Kidney (tissue), 22 donors: ENCODE data around the gene OR4Q3. TPM values are rescaled to one million over a fixed set of nuclear protein-coding genes. Genes with fewer than 3 reads are reported as not detected.
"Not testable (repeated sequence)": the region's sequence is repeated elsewhere in the genome, so short reads cannot be mapped to it uniquely, and the experiment has no call there.

ENCODE experiments used
- DNase-seq, 5 donors: peaks; one replicate each; pipeline ENCODE4 v3.0.0-alpha.2; 2013 to 2020
- FAIRE-seq: peaks from 2 replicates; lab custom pipeline; 2012; peaks lifted over from hg19 to GRCh38; lab: Jason Lieb, UNC
- H3K27ac ChIP-seq, 2 donors: one replicate each; pipeline ENCODE4 v1.7.0; 2013; ENCODE audit warnings: low read depth in 2 of 2, low read length in 2 of 2, inconsistent platforms in 1 of 2
- H3K27me3 ChIP-seq: one replicate; pipeline ENCODE4 v1.7.1; 2013; ENCODE audit warnings: low read length, inconsistent platforms; ENCODE audit not compliant: control insufficient read depth, insufficient read depth
- H3K36me3 ChIP-seq, 3 donors: one replicate each; pipeline versions ENCODE4 v1.7.0 to v1.7.1; 2013; ENCODE audit warnings: low read length in 3 of 3, control low read depth in 1 of 3, inconsistent platforms in 1 of 3; ENCODE audit not compliant: insufficient read depth in 3 of 3, control insufficient read depth in 2 of 3
- H3K4me1 ChIP-seq, 3 donors: one replicate each; pipeline versions ENCODE4 v1.7.0 to v1.7.1; 2013; ENCODE audit warnings: low read length in 3 of 3, inconsistent platforms in 1 of 3, low read depth in 1 of 3; ENCODE audit not compliant: control insufficient read depth in 2 of 3, insufficient read depth in 2 of 3
- H3K4me3 ChIP-seq, 3 donors: one replicate each; pipeline versions ENCODE4 v1.7.0 to v1.8.1; 2013; ENCODE audit warnings: low read length in 3 of 3, control low read depth in 1 of 3, inconsistent platforms in 1 of 3
- H3K9ac ChIP-seq, 3 donors: one replicate each; pipeline versions ENCODE4 v1.7.0 to v1.7.1; 2013; ENCODE audit warnings: low read length in 3 of 3, control low read depth in 1 of 3, inconsistent platforms in 1 of 3
- H3K9me3 ChIP-seq, 3 donors: one replicate each; pipeline versions ENCODE4 v1.7.0 to v1.7.1; 2013; ENCODE audit warnings: low read length in 3 of 3, control low read depth in 1 of 3, inconsistent platforms in 1 of 3; ENCODE audit not compliant: control insufficient read depth in 2 of 3, insufficient read depth in 1 of 3
- intact Hi-C: fragments of 100-400 bp; cut with DNase I; formaldehyde crosslinking; loops from one replicate; pipeline ENCODE4 v1.11.1; 2022
- long read RNA-seq, 10 donors: library from polyadenylated mRNA in 1 of 10; unstranded in 1 of 10; transcript quantifications; one replicate each; pipeline ENCODE4 v2.0.0 and lab custom pipeline, GENCODE V29; 2021 to 2026
- polyA plus RNA-seq: library from polyadenylated mRNA; stranded (reverse); fragments of 350-450 nt; fragmentation: Illumina TruSeq; extraction: RNeasy Lipid Tissue Mini Kit (QIAGEN cat#74804); gene quantifications from one replicate; pipeline ENCODE4 v1.2.3, GENCODE V29; 2014; ENCODE audit warnings: low read depth, low replicate concordance; ENCODE audit not compliant: insufficient read depth
- total RNA-seq: library from RNA; stranded (reverse); fragmentation: NEBNext Ultra II Directional; extraction: Animal tissue kit (Norgen Biotek cat#: 25700); gene quantifications from one replicate; pipeline ENCODE4 v1.2.1, GENCODE V29; 2021
- TF ChIP-seq, protein P1 (sequence below): IDR thresholded peaks from 3 replicates; pipeline ENCODE4 v1.5.1; 2012; ENCODE audit warnings: mild to moderate bottlenecking, moderate library complexity, borderline replicate concordance; ENCODE audit not compliant: insufficient read depth; ENCODE audit errors: extremely low read depth
- donor health status: control.
- donor health status: control.
- donor health status: control.
- donor health status: control.
- donor health status: control.
- donor health status: DM: yes; HTN: yes; CAD: no.
- donor health status: Normal renal cell carcinoma (clear cell type).

The OR4Q3 gene
- not detected for total RNA-seq
- not detected for polyA plus RNA-seq
- long read RNA-seq, donor 1: 0 reads
- long read RNA-seq, donor 2: 0 reads
- long read RNA-seq, donor 3: 0 reads
- long read RNA-seq, donor 4: 0 reads
- long read RNA-seq, donor 5: 0 reads
- long read RNA-seq, donor 6: 0 reads
- long read RNA-seq, donor 7: 0 reads
- long read RNA-seq, donor 8: 0 reads
- long read RNA-seq, donor 9: 0 reads
- long read RNA-seq, donor 10: 0 reads

DNA sequence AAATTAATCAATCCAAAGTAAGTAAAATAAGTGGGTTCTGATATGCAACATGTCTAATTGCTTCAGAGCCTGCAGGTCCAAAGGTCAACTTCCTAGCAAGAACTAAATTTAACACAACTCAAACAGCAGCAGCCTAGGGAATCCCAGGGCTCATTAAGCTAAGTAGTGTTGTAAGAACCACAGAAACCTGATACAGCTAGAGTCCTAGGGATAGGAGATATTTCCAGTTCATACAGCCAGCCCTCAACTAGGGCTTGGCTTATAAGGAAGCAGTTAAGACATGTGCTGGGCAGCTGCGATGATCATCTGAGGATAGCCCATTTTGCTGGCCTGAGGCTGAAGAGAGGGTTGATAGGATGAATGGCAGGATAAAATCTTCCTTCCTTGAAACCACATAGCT lies at the start of gene OR4Q3:
Gene OR4Q3, plus strand, starts transcription at position 316 of the 400 bp plus-strand sequence.
- no peaks in the 10 kb centered on the region for H3K4me1 ChIP-seq
- DNase-seq (no peak), FAIRE-seq (no peak)
- no peaks in the 10 kb centered on the region for H3K27me3 ChIP-seq
- TF ChIP-seq, protein P1, sequence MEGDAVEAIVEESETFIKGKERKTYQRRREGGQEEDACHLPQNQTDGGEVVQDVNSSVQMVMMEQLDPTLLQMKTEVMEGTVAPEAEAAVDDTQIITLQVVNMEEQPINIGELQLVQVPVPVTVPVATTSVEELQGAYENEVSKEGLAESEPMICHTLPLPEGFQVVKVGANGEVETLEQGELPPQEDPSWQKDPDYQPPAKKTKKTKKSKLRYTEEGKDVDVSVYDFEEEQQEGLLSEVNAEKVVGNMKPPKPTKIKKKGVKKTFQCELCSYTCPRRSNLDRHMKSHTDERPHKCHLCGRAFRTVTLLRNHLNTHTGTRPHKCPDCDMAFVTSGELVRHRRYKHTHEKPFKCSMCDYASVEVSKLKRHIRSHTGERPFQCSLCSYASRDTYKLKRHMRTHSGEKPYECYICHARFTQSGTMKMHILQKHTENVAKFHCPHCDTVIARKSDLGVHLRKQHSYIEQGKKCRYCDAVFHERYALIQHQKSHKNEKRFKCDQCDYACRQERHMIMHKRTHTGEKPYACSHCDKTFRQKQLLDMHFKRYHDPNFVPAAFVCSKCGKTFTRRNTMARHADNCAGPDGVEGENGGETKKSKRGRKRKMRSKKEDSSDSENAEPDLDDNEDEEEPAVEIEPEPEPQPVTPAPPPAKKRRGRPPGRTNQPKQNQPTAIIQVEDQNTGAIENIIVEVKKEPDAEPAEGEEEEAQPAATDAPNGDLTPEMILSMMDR: no peak
- H3K4me3 ChIP-seq: no peak within 1 kb of the TSS
- no peaks in the 10 kb centered on the region for H3K36me3 ChIP-seq
- H3K9ac ChIP-seq: no peak within 1 kb of the TSS
- intact Hi-C loops: no loop called here
- no peak within 1 kb of the TSS for H3K27ac ChIP-seq
- no peaks in the 10 kb centered on the region for H3K9me3 ChIP-seq

GRCh38 chr14:19729359-19729758 lies 14.0 kb upstream of the OR4Q3 start:
- no peak for FAIRE-seq
- intact Hi-C loops: no loop called here

GRCh38 chr14:19729763-19730162 lies 13.6 kb upstream of the OR4Q3 start:
- H3K27me3 ChIP-seq: no peaks in the 10 kb centered on the region
- H3K4me1 ChIP-seq: no peaks in the 10 kb centered on the region
- DNase-seq: peak in 1 of 5 donors; percentile 9
- H3K27ac ChIP-seq: no peak overlapping the region
- FAIRE-seq: no peak
- TF ChIP-seq, protein P1: no peak
- no peak overlapping the region for H3K4me3 ChIP-seq
- H3K36me3 ChIP-seq: no peaks in the 10 kb centered on the region
- H3K9ac ChIP-seq: no peak overlapping the region
- H3K9me3 ChIP-seq: peaks cover 2 to 9% (median 2%) of the 10 kb centered on the region in 3 donors
- intact Hi-C loops: no loop called here

More at GRCh38 chr14:19729359-19729758, 14.0 kb upstream of the OR4Q3 start:
- Histone ChIP-seq H3K27ac (no peak overlapping the region), H3K4me1 (no peaks in the 10 kb centered on the region), H3K36me3 (no peaks in the 10 kb centered on the region), H3K4me3 (no peak overlapping the region), H3K9me3 (peaks cover 2 to 9% (median 2%) of the 10 kb centered on the region in 3 donors), H3K9ac (no peak overlapping the region), H3K27me3 (no peaks in the 10 kb centered on the region)
- TF ChIP-seq, protein P1: no peak
- no peak for DNase-seq

GRCh38 chr14:19733893-19734292 lies 9.5 kb upstream of the OR4Q3 start:
- intact Hi-C loops, H3K27me3 ChIP-seq, H3K36me3 ChIP-seq, DNase-seq, H3K4me1 ChIP-seq, H3K9ac ChIP-seq, H3K9me3 ChIP-seq, H3K27ac ChIP-seq, H3K4me3 ChIP-seq, FAIRE-seq: not testable (repeated sequence)

DNA sequence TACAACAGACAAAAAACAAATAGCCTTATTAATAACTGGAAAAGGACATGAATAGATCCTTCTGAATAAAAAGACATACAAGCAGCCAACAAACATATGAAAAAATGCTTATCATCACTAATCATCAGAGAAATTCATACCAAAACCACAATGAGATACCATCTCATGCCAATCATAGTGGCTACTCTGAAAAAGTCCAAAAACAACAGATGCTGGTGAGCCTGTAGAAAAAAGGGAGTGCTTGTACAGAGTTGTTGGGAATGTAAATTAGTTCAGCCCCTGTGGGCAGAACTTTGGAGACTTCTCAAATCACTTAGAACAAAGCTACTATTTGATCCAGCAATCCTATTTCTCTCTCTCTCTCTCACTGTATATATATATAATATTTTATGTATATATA lies 8.9 kb downstream of the OR4Q3 start:
- intact Hi-C loops, H3K27ac ChIP-seq, FAIRE-seq: not testable (repeated sequence)

More for the DNA sequence above, 8.9 kb downstream of the OR4Q3 start:
- H3K9me3 ChIP-seq, H3K9ac ChIP-seq, DNase-seq, H3K27me3 ChIP-seq, H3K4me1 ChIP-seq, H3K36me3 ChIP-seq, H3K4me3 ChIP-seq: not testable (repeated sequence)
